Measurements from ENCODE around the gene RASA2.

- TF ChIP-seq TAF1 (IDR thresholded peaks at IDR 0.05; ENCODE audit: low read depth, low read length) (no peak), POLR2A (IDR thresholded peaks at IDR 0.05; ENCODE audit: low read depth, low read length) (no peak), POLR2AphosphoS5 (IDR thresholded peaks at IDR 0.05; ENCODE audit: low read depth, low read length) (no peak), SPI1 (IDR thresholded peaks at IDR 0.05; ENCODE audit: low read depth, low read length) (no peak)
Measured at GRCh38 chr3:141452045-141452444, 34.8 kb upstream of the RASA2 start.
